Astrocyte of the spinal cord (primary cell): Measurements from ENCODE around the gene IFI27L2.

Experiments
- DNase-seq: peaks from one replicate; pipeline ENCODE4 v3.0.0; 2011; ENCODE audit warnings: low read depth, low spot score
- H3K4me3 ChIP-seq: 2 replicates; pipeline ENCODE4 v1.5.1; 2011; ENCODE audit warnings: low read depth, mild to moderate bottlenecking, low read length, moderate library complexity
- in situ Hi-C: cut with HindIII; loops from 2 replicates; pipeline ENCODE4 v1.10.0; 2017; ENCODE audit warnings: low sequenced_read_pairs
- TF ChIP-seq, protein P1 (sequence below): IDR thresholded peaks from 2 replicates; pipeline ENCODE4 v1.5.1; 2012; ENCODE audit warnings: low read depth, mild to moderate bottlenecking, low read length, inconsistent platforms

The IFI27L2 gene

GRCh38 chr14:94136575-94137331 lies 7.3 kb upstream of the IFI27L2 start:
- TF ChIP-seq, protein P1, sequence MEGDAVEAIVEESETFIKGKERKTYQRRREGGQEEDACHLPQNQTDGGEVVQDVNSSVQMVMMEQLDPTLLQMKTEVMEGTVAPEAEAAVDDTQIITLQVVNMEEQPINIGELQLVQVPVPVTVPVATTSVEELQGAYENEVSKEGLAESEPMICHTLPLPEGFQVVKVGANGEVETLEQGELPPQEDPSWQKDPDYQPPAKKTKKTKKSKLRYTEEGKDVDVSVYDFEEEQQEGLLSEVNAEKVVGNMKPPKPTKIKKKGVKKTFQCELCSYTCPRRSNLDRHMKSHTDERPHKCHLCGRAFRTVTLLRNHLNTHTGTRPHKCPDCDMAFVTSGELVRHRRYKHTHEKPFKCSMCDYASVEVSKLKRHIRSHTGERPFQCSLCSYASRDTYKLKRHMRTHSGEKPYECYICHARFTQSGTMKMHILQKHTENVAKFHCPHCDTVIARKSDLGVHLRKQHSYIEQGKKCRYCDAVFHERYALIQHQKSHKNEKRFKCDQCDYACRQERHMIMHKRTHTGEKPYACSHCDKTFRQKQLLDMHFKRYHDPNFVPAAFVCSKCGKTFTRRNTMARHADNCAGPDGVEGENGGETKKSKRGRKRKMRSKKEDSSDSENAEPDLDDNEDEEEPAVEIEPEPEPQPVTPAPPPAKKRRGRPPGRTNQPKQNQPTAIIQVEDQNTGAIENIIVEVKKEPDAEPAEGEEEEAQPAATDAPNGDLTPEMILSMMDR, result peak; percentile 97
- H3K4me3 ChIP-seq, result no peak overlapping the region
- peak; percentile 78 for DNase-seq
- in situ Hi-C loops, result no loop called here

DNA sequence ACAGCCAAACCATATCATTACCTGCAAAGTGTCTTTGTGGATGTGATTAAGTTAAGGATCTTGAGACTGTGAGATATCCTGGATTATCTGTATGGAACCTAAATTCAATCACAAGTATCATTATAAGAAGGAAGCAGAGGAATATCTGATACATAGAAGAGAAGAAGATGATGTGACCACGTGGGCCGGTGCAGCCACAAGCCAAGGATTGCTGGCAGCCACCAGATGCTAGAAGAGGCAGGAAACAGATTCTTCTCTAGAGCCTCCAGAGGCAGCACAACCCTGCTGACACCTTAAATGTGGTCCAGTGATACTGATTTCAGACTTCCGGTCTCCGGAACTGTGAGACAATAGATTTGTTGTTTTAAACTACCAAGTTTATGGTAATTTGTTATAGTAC lies 6.1 kb upstream of the IFI27L2 start:
- TF ChIP-seq, protein P1, result no peak
- no peak for DNase-seq
- in situ Hi-C loops, result no loop called here
- H3K4me3 ChIP-seq, result no peak overlapping the region

- DNase-seq, result peak; percentile 77
- H3K4me3 ChIP-seq, result no peak overlapping the region
- in situ Hi-C loops, result no loop called here
- TF ChIP-seq, protein P1, result peak; percentile 77
These were observed 3.0 kb upstream of the IFI27L2 start for GRCh38 chr14:94132285-94132887.

DNA sequence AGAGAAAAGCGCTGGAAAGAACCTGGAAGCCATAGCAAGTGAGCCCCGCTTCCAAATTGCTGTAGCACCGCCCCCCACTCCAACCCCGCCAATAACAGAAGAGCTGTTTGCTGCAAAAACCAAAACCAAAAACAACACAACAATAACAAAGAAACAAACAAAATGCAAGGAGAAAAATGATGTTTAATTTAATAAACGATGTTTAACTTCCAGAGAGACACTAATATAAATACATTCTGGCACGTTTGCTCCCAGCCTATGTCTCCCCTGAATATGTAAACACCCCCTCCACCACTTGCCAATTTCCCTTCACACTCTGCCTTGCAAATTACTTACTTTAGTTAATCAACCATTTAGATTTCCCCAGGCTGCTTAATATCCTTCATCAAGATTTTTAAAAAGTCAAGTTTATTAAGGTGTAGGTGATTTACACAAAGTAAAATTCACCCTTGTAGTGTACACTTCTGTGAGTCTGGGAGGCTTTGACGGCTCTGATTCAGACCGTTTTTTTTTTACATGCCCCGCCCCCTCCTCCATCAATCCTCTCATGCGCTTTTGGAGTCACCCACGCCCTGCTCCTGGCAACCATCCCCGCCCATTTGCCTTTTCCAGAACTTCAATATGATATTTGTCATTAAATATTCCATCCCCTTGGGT lies 482 bp upstream of the IFI27L2 start:
- TF ChIP-seq, protein P1, result no peak
- peak overlapping the region; percentile 65 for H3K4me3 ChIP-seq
- peak; percentile 42 for DNase-seq
- in situ Hi-C loops, result no loop called here

DNA sequence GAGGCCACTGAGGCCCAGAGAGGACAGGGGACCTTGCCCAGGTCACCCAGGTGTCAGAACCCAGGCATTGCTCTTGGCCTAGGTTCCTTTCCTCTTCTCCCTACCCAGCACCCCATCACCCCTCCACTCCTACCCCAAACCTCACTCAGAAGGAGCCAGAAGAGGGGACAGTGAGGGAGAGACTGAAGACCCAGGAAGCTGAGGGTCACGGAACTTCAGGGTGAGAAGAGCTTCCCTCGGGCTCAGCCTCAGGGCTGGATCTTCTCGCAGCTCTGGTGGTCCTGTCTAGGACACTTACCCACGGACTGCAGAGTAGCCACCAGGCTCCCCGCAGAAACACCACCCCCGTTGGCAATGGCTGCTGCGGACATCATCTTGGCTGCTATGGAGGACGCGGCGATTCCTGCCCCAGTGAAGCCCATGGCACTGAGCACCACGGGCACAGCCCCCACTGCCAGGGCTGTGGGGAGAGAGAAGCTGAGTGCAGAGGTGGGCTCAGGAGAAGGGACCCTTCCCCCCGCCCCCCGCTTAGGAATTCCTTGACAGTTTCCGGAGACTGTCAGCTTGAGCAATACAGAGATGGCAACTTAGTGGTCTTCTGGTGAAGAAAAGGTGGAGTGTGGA lies 1.1 kb downstream of the IFI27L2 start:
- TF ChIP-seq, protein P1, result no peak
- in situ Hi-C loops, result no loop called here
- peak overlapping the region; percentile 65 for H3K4me3 ChIP-seq
- no peak for DNase-seq

DNA sequence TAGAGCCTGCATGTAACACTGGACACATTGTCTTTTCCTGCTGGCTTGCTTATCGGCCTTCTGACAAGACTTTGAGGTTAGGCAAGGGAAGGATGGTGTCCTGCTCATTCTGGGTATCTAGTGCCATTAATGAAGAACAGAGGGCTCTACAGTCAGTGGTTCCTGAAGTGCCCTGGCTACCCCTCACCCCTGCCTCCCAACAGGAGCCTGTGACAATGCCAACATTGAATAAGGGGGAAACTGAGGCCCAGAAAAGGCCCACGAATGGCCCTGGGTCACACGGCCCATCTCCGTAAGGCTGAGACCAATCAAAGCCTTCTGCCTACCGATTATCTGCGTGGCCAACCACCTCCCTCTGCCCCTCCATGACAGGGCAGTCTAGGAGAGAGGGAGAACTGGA lies 2.1 kb downstream of the IFI27L2 start:
- DNase-seq, result no peak
- TF ChIP-seq, protein P1, result no peak

More for the DNA sequence above, 2.1 kb downstream of the IFI27L2 start:
- in situ Hi-C loops, result no loop called here
- H3K4me3 ChIP-seq, result no peak overlapping the region
